ENCODE results near the gene GINS3.

Gene GINS3

DNA sequence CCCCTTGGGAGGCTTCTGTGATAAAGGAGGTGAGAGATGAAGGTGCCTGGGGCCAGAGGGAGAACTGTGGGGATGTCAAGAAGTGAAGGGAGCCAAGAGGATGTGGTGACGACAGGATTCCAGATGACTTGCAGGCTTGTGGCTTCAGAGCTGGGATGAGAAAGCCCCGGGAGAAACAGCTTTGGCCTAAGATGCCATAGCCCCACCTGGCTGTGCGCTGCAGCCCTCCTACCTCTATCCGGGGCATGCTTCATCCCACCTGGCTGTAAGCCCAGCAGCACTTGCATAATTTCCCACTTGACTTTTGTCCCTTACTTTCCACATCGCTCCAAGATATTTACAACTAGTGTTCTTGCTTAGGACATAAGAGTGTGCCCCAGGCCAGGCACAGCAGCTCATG, 29.3 kb downstream of the GINS3 start:
- in situ Hi-C loops (cut with MboI; ENCODE audit: low sequenced_read_pairs) = no loop called here

DNA sequence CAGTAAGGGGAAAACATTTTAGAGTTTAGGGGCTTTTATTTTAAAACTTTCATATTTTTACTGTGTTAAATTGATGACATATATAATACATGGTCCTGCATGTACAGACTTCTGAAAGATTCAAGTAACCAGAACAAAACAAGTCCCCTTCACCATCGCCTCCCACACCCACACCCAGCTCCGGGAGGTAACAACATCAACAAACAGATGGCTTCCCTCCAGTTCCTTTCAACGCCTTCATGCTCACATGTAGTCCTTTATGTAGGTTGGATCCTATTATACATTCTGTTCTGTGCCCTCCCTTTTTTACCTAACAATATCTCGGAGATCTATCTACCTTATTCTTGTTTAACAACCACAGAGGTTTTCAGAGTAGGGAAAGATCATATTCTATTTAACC, 30.5 kb downstream of the GINS3 start:
- in situ Hi-C loops (cut with MboI; ENCODE audit: low sequenced_read_pairs) = no loop called here

DNA sequence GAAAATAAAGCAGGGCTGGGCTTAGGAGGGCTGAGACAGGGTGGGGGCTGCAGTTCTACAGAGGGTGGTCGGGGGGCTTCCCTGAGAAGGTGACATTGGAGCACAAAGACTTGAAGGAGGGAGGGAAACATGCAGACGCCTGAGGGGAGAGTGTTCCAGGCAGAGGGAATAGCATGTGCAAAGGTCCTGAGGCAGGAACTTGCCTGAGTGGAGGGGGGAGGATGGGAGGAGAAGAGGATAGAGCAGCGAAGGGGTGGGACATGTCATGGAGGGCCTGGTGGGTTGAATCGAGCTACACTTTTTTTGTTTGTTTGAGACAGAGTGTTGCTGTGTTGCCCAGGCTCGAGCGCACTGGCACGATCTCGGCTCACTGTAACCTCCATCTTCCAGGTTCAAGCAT, 33.0 kb downstream of the GINS3 start:
- in situ Hi-C loops (cut with MboI; ENCODE audit: low sequenced_read_pairs) = no loop called here

DNA sequence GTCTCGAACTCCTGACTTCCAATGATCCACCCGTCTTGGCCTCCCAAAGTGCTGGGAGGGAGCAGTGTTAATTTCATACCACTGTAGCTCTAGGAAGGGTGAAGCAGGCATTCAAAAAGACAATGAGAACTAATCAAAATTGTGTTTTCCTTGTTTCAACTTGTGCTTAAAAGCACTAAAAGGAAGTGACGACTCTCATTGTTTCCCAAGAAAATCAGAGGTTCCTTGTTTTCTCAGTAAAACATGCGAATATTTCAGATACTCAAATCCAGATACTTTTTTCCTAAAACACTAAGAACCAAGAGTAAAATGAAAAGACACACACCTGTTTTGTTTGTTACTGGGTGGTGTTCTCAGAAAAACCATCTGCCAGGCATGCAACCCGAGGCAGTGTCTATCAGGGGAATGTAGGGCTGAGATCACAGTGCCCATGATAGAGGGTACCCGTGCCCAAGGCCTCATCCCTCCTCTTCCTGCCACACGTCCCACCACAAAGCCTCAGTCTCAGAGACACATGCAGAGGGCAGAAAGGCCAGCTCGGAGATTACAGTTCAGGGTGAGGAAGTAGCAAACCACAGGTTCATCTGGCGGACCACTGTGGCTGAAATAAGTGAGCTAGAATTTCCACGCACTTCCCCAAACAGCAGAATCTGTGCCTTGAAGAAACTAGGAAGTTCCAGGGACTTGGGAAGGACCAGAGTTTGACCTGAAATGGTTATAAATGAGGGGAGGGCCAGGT, 33.7 kb downstream of the GINS3 start:
- in situ Hi-C loops (cut with MboI; ENCODE audit: low sequenced_read_pairs) = no loop called here

DNA sequence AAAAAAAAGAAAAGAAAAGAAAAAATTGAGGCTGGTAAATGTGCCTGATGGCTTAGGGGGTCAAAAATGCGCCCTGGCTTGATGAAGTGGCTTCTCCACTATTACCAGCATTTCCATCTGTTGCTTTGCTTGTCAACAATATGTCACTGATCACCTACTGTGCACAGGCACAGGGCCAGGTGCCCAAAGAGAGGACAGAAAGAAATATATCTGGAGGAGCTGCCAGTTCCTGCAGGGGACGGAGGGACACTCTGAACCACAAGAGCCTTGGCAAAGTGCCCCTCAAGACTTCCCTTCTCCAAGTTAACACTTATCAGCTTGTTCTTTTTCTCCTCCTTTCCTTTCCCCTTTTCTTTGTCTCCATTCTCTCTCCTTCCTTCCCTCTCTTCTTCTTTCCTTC, 34.7 kb downstream of the GINS3 start:
- in situ Hi-C loops (cut with MboI; ENCODE audit: low sequenced_read_pairs) = no loop called here

DNA sequence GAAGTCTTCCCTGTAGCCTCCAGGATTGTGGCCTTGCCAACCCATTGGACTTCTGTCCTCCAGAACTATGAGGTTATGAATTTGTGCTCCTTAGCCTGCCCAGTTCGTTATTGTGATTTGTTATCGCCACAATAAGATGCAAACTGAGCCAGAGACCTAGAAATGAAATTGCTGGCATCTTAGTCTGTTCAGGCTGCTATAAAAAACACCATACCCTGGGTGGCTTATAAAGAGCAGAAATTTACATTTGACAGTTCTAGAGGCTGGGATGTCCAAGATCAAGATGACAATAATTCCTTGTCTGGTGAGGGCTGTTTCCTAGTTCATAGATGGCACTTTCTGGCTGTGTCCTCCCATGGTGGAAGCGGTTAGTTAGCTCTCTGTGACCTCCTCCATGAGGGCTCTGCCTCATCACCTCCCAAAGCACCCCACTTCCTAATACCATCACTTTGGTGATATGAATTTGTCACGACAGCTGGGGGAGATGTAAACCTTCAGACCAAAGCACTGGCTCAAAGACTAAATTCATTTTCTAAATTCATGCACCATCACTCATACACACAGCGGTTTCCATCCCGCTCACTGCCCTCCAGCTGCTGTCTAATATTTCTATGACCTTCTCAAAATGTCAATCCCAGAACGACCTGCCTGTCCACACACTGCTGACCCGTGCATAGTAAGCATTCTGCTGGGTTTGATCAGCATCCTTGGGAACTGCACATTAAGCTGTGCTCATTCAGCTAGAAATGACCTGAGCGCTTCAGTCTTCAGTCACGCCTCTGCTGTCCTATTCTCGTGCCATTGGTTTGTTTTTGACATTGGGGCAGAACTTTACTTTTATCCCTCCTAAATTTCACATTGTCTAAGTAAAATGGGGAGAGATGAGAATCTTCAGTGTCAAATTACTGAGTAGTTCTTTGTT, 36.6 kb downstream of the GINS3 start:
- in situ Hi-C loops (cut with MboI; ENCODE audit: low sequenced_read_pairs) = no loop called here

DNA sequence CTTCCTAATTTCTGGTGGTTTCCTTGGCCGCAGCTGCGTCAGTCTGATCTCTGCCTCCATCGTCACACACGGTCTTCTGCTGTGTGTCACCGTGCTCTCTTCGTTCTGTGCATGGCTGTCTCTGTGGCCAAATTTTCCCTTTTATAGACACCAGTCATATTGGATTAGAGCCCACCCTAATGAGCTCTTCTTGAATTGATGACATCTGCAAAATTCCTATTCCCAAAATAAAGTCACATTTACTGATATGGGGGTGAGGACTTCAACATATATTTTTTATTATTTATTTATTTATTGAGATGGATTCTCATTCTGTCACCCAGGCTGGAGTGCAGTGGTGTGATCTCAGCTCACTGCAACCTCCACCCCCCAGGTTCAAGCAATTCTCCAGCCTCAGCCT, 38.4 kb downstream of the GINS3 start:
- in situ Hi-C loops (cut with MboI; ENCODE audit: low sequenced_read_pairs) = no loop called here

DNA sequence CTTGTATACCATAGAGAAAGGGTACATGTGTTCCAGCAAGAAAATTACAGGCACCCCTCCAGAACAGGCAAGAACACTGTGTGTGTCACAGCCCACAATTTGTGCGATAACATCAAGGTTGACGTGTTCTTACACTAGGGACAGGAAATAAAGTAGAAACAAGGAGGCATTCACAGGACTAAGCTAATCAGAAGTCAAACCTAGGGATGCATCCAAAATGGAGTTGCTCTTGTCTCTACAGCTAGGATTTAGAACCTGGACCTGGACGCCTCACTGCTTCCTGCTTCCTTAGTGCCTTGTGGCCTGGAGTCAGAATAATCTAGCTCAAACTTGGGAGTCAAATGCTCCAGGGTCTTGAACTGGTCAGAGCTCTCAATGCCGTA, 41.3 kb downstream of the GINS3 start:
- in situ Hi-C loops (cut with MboI; ENCODE audit: low sequenced_read_pairs) = no loop called here

DNA sequence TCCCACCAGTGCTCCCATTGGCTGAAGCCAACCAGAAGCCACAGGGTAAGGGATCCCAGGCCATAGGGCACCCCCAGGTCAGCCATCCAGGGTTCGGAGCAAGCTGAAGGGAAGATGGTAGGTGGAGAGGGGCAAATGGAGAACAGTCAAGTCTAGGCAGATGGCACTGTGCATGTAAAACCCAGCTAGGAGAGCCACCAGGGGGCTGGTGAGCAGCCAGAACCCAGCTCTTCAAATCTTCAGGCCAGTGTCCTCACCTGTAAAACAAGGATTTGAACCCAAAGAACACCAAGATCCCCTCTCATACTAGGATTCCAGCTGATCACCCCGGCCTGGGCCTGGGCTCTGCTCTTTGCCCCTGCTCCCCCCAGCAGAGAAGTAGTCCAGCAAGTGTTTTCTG, 43.5 kb downstream of the GINS3 start:
- in situ Hi-C loops (cut with MboI; ENCODE audit: low sequenced_read_pairs) = no loop called here

DNA sequence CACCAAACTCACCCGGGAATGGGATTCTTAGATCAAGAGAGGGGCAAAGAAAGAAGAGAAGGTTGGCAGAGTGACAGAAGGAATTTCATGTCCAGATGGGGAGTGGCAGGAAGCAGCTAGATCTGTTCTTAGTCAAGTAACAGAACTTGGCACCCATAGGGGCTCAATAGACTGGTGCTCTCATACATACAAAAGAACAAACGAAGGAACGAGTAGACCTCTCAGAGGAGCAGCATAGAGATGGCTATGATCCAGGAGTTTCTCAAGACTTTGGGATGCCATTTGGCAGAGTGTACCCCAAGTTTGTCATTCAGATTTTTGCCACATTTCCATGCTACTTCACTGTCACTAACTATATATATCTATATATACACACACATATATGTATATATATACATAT, 47.9 kb downstream of the GINS3 start:
- in situ Hi-C loops (cut with MboI; ENCODE audit: low sequenced_read_pairs) = no loop called here

DNA sequence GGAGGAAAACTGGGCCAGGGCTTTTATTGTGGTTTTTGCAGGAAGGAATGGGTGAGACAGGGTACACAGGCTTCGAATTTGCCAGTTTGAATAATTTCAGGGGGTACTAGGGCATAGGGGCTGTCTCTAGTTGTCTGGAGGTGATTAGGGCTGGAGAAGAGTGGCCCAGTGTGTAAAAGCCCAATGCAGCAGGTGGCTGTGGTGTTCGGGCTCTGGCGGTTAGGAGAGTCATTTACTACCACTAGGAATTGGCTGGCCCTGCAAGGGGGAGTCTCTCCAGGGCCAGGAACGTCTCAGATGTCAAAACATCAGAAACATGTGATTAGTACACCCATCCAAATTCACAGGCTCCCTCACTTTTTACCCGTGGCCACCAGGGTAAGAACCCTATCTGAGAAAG, 50.3 kb downstream of the GINS3 start:
- in situ Hi-C loops (cut with MboI; ENCODE audit: low sequenced_read_pairs) = no loop called here

DNA sequence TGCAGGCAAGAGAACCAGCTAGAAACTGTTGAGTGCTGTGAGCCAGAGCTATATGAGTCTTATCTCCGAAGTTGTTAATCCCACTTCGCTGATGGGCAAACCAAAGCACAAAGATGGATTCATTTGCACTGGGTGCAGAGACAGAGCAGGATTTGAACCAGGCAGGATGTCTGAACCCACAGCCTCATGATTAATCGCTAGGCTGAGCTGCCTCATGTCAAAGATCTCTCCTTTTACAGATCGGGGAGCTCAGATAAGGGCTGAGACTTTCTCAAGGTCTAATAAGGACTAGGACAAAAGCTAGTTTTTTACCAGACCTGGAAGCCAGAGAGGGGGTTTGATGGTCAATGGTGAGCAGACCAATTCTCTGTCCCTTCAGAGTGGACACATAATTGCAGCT, 51.5 kb downstream of the GINS3 start:
- in situ Hi-C loops (cut with MboI; ENCODE audit: low sequenced_read_pairs) = no loop called here

DNA sequence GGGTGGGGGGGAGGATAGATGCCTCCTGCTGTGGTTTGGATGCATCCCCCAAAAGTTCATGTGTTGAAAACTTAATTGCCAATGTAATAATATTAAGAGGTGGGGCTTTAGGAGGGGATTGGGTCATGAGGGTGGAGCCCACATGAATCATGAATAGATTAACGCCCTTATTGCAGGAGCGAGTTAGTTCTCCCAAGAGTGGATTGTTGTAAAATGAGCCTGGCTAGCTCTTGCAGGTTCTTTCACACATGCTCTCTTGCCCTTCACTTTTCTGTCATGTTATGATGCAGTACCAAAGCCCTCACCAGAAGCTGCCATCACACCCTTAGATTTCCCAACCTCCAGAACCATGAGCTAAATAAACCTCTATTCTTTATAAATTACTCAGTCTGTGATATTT, 52.0 kb downstream of the GINS3 start:
- in situ Hi-C loops (cut with MboI; ENCODE audit: low sequenced_read_pairs) = no loop called here

DNA sequence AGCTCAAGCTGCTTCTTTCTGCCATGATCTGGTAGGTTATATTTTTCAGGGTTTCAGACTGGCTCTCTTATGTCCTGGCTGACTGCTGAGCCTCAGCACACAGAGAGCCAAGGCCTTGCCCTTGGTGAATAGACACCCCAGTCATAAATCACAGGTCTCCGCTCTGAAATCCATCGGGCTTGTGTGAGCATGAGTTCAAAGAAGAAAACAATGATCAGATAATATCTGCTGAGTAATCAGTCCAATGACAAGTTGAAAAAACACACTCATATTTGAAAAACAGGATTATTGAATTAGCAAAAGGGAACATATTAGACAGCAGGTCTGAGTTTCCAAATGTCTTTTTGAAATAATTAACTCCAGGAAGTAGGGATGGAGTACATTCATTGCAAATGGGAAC, 56.6 kb downstream of the GINS3 start:
- in situ Hi-C loops (cut with MboI; ENCODE audit: low sequenced_read_pairs) = no loop called here

DNA sequence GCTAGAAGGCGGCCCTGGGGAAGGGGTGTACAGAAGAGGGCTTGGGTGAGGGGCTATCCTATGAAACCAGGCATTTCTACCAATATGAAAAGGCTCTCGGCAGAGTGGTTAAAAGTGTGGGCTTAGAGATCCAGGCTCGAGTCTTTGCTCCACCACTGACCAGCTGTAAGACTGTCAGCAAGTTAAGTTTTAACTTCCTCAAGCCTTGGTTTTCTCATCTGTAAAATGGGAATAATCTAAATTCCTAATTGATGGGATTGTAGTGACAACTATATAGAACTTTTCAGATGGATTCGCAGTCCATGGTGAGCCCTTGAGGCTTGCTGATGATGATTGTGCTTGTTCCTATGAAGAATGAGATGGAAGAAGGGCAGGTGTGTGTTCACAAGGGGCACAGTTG, 57.0 kb downstream of the GINS3 start:
- in situ Hi-C loops (cut with MboI; ENCODE audit: low sequenced_read_pairs) = no loop called here

DNA sequence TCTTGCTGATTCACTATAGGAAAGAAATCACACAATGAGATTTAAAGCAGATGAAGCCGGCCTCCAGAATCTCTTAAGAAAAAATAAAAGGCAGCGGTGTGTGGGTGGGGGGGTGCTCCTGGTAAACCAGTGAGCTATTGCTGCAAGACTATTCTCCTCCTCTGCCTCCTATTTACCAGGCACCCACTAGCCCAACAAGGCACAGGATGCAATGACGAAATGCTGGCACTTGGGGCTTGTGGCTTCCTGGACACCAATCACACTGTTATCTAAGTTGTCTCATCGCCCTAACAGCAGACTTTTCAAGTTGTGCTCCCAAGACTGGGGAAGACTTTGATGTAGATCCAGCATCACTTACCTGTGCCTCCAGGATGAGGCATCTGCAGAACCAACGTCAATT, 57.5 kb downstream of the GINS3 start:
- in situ Hi-C loops (cut with MboI; ENCODE audit: low sequenced_read_pairs) = no loop called here

DNA sequence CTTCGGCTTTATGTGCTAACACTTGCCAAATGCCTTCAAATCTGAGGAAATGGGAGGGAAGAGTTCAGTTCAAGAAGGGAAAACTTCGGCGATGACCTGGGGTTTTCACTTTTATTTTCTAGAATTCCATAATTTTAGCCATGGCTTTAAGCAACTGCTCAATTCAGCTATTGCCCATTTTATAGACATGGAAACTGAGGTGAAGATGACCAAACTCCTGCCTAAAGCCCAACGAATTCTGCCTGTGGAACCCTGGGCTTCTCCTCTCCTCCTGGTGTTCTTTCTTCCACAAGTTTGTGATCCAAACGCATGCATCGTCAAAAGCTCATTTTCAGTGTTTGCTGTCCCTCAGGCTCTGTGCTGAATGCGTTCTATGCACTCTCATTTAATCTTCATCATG, 58.3 kb downstream of the GINS3 start:
- in situ Hi-C loops (cut with MboI; ENCODE audit: low sequenced_read_pairs) = no loop called here

DNA sequence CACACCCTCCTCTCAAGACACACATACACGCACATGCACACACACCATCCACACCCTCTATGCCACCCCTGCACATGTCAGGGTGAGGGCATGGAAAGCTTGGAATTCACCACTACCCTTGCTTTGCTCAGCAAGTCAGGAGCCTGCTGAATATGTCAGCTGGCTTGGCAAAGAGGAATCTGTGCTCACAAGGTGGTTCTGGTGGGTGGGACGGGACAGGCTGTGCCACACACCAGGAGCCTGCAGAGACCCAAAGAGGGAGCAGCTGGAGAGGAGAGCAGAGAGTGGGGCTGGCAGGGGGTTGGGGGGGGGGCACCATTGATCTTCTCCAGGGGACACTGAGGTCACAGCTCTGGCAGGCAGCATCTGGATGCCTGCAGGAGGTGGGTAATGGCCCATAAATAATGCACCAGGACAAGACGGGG, 59.0 kb downstream of the GINS3 start:
- in situ Hi-C loops (cut with MboI; ENCODE audit: low sequenced_read_pairs) = no loop called here

DNA sequence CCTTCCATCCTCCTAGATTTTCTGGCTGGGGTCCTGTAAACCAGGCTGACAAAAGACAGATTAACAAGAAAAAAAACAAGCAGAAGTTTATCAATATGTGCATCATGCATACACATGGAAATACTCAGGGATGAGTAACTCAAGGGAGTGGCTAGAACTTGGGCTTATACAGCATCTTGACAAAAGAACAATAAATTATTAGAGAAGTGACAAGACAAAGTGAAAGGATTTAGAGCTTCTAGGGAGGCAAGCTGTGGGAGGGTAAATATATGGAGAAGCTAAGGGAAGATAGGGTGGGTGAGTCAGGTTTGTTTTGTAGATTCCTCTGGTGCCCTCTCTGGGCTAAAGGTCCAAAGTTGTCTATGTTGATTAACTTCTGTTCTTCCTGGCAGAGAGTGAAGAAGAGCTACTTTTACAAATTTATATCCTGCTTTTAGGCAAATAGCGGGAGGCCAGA, 59.7 kb downstream of the GINS3 start:
- in situ Hi-C loops (cut with MboI; ENCODE audit: low sequenced_read_pairs) = no loop called here

DNA sequence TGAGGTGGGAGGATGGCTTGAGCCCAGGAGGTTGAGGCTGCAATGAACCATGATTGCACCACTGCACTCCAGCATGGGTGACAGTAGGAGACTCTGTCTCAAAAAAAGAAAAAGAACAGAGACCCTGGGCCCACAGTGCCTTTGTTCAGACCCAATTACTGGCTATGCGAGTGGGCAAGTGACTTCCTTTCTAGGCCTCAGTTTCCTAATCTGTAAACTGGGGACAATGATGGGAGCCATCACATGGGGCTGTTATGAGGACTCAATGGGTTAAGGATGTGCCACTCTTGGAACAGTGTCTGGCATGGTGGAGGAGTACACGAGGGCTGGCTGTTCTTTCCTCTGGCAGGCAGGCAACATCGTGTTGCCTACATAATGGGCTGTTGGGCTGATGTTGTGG, 60.4 kb downstream of the GINS3 start:
- in situ Hi-C loops (cut with MboI; ENCODE audit: low sequenced_read_pairs) = no loop called here

DNA sequence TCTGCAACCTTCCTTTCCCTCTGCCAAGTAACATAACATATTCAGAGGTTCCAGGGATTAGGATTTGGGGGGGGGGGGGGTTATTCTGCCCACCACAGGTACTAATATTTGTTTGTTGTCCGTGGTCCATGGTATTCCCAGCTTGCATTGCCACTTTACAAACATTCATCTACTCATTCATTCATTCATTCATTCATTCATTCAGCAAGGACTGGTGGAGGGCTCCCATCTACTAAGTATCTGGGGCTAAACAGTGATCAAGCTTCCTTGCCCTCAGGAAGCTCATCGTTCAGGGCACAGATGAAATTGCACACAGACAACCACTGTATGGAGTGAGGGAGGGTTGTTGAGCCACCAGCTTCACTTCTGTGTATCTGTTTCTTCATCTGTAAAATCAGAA, 61.9 kb downstream of the GINS3 start:
- in situ Hi-C loops (cut with MboI; ENCODE audit: low sequenced_read_pairs) = no loop called here

DNA sequence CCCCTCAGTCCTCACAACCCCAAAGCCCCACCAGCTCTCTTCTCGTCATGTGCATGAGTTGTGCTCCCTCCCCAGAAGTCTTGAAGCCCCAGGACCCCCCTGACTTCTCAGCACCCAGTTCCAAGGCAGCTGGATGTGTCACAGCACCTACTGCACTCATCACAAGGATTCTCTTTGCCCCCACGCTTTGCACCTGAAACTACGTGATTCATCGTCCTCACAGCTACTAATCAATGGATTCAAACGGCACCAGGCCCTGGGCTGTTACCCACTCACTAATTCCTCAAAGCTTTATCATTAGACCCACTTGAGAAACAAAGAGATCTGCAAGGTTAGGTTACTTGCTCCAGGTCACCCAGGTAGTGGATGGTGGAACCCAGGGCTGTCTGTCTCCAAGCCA, 62.6 kb downstream of the GINS3 start:
- in situ Hi-C loops (cut with MboI; ENCODE audit: low sequenced_read_pairs) = no loop called here
